GM19023 (cell line): Measurements from ENCODE around the gene ZNF500.

Experiments
- ATAC-seq: cut with Tn5 transposase; IDR thresholded peaks from one replicate; pipeline ENCODE4 v1.9.1; 2021; ENCODE audit warnings: mild to moderate bottlenecking, moderate library complexity; ENCODE audit not compliant: unreplicated experiment

Gene ZNF500

GRCh38 chr16:4713663-4714501 lies 53.1 kb downstream of the ZNF500 start:
- no peak for ATAC-seq

GRCh38 chr16:4709481-4709880 lies 57.5 kb downstream of the ZNF500 start:
- ATAC-seq, result no peak

- no peak for ATAC-seq
Observed at GRCh38 chr16:4706871-4707270, 60.1 kb downstream of the ZNF500 start.

GRCh38 chr16:4704913-4705312 lies 62.0 kb downstream of the ZNF500 start:
- ATAC-seq, result no peak

- ATAC-seq, result no peak
Observed at GRCh38 chr16:4704491-4704890, 62.5 kb downstream of the ZNF500 start.

GRCh38 chr16:4703906-4704305 lies 63.1 kb downstream of the ZNF500 start:
- ATAC-seq, result no peak

- ATAC-seq, result no peak
Observed at GRCh38 chr16:4702466-4702808, 64.5 kb downstream of the ZNF500 start.

- ATAC-seq, result no peak
Observed at GRCh38 chr16:4701791-4702465, 65.0 kb downstream of the ZNF500 start.

GRCh38 chr16:4700997-4701743 lies 65.8 kb downstream of the ZNF500 start:
- no peak for ATAC-seq

- ATAC-seq, result no peak
Observed at GRCh38 chr16:4700380-4700996, 66.5 kb downstream of the ZNF500 start.

- no peak for ATAC-seq
Observed at GRCh38 chr16:4699046-4699556, 67.9 kb downstream of the ZNF500 start.

- no peak for ATAC-seq
Observed at GRCh38 chr16:4698321-4699045, 68.5 kb downstream of the ZNF500 start.
